GM12874 (cell line): ENCODE results near the gene SLC35F3.

Source experiments
- TF ChIP-seq, protein P1 (sequence below): IDR thresholded peaks from 2 replicates; pipeline ENCODE4 v1.5.1; 2011; ENCODE audit warnings: low read depth, mild to moderate bottlenecking, control low read depth, low read length, moderate library complexity; ENCODE audit not compliant: insufficient read depth

Gene SLC35F3

DNA sequence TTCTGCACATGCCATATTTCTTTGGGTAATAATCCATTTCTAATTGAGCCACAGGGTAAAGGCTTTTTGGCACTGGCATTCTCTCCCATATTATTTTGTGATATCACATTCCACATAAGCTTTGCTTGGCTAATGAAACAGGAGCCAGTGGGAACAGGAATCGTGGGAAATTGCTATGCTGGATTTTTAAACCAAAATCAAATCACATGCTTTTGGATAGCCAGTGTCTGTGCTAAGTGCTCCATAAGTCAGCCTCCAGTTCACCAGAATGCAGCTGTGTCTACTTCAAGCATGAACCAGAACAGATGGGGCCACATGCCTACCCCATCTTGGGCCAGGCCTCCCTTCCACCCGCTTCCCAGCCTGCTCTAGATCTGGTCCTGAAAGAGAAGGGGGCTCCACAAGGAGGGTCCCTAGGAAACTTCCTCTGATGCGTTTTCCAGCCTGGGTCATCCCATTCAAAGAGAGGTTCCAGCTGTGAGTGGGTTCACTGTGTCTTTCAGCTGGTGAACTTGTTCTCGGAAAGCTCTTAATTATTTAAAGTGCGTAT lies 337.5 kb downstream of the SLC35F3 start:
- TF ChIP-seq, protein P1, sequence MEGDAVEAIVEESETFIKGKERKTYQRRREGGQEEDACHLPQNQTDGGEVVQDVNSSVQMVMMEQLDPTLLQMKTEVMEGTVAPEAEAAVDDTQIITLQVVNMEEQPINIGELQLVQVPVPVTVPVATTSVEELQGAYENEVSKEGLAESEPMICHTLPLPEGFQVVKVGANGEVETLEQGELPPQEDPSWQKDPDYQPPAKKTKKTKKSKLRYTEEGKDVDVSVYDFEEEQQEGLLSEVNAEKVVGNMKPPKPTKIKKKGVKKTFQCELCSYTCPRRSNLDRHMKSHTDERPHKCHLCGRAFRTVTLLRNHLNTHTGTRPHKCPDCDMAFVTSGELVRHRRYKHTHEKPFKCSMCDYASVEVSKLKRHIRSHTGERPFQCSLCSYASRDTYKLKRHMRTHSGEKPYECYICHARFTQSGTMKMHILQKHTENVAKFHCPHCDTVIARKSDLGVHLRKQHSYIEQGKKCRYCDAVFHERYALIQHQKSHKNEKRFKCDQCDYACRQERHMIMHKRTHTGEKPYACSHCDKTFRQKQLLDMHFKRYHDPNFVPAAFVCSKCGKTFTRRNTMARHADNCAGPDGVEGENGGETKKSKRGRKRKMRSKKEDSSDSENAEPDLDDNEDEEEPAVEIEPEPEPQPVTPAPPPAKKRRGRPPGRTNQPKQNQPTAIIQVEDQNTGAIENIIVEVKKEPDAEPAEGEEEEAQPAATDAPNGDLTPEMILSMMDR, result no peak

DNA sequence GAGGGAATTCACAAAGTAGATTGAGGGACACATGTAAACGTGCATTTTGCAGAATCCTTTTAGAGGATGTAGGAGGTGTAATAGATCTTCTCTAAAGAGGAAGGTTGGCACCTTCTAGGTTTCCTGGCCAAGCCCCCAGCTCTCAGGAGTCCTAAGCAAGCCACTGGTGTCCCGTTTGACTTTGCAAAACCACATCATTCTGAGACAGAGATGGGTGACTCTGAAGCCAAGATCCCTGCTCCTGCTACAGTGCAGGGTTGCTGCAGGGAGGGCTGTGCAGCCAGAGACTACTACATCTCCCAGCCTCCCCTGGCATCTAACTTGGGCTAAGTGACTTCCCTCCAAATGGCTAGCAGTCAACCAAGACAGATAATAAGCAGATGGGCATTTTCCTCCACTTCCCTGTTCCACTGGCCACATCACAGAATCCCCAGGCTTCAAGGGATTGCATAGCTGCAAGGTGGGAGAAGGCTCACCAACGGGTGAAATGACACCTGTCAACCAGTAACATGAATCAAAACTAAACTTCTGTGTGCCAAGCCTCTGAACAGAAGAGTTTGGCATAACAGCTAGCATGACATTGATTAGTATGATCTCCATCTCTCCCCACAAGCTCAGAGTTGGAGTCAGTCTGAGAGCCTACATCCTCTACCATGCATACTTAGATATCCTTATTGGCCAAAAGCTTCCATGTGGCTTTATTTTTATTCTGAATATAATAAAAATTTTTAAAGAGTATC lies 339.2 kb downstream of the SLC35F3 start:
- TF ChIP-seq, protein P1, result no peak

DNA sequence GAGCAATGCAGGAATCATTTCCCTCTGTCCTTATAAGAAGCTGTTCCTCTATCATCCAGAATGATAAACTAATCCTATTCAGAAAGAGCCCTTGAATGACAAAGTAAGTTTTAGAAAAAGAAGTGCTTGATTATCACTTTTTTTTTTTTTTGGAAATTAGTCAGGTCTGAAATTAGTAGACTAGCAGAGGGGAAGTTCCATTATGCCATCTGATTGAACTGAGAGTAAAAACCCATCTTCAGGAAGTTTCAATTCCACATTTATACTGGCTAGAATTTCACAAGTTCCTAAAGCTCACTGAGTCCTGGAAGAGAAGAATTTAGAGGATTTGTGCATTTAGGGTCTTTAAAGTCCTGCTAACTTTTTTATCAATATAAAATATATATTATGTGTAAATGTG lies 340.0 kb downstream of the SLC35F3 start:
- TF ChIP-seq, protein P1, result no peak

DNA sequence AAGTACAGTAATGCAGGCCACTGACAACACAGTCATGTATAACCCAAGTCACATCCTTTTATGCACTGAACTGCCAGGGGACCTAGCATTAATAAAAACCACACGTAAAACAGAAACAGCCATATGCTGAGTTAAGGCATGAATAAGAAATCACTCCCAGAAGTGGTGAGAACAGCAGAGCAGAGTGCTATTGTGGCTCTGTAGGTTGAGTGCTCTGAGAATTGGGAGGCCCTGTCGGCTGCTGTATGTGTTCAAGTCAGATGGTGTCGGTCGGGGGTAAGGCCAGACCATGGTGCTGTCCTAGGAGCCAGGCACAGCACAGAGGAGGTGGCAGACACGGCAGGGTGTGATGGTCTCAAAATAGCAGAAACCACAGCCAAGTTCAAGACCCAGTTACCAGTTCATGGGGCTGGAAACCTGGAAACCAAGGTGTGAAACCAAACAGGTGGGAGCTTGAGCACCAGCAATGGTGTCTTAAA lies 342.2 kb downstream of the SLC35F3 start:
- TF ChIP-seq, protein P1, result no peak

DNA sequence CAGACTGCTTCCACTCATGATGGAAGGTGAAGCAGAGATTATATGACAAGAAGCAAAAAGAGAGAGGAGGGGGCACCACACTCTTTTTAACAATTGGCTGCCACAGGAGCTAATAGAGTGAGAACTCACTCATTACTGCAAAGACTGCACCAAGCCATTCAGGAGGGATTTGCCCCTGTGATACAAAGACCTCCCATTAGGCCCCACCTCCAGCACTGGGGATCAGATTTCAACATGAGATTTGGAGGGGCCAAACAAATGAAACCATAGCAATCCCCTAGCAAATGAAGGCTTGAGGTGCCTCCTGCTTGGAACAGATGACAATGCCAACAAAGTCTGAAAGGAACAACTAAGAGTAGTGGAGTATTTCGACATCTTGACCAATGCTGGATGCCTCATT lies 346.3 kb downstream of the SLC35F3 start:
- TF ChIP-seq, protein P1, result no peak

DNA sequence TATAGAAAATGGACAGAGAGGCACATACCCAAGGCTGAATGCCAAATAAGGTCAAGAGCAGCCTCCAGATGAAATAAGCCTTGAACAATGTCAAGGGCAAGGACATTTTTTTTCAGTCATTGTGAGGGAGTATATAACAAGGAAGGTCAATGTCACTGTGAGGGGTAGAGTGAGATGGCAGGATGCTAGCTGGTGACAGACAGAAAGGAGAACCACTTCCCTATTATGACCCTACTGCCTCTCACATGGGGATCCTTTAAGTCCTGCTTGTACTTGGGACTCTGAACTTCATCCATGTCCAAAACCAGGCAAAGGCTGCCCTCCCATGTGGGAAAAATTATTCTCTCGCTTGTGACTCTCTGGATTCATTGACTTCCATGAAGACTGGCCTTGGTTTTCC lies 349.3 kb downstream of the SLC35F3 start:
- TF ChIP-seq, protein P1, result no peak

DNA sequence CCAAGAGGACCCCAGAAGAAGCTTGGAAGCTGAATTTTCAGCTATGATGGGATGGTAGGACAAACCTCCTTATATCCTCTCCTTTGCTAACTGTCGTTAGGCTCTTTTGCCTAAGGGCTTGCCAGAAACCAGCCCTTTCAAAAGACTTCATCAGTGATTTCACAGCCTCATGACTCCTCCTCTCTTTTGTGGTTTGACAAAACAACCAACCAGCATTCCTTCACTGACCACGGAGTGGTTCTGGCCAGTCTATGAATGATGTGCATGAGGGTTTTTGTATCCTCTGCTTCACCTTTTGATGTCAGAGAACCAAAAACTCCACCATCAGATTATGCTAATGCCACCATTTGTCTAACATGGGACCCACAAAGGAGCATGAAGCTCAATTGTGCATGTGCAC lies 351.9 kb downstream of the SLC35F3 start:
- TF ChIP-seq, protein P1, result no peak
